Sigmoid colon (tissue), 7 donors: ENCODE data around the gene MPV17L2. TPM values are rescaled to one million over a fixed set of nuclear protein-coding genes. Genes with fewer than 3 reads are reported as not detected.

ENCODE experiments used
- DNase-seq: peaks from one replicate; pipeline ENCODE4 v3.0.0-alpha.2; 2019
- H3K27ac ChIP-seq, 4 donors: fragments of 200-600 bp; sonication (generic); one replicate each; pipeline ENCODE4 v1.5.1; 2016 to 2019; ENCODE audit warnings: mild to moderate bottlenecking in 1 of 4
- H3K27me3 ChIP-seq, 3 donors: fragments of 200-600 bp; sonication (generic); one replicate each; pipeline ENCODE4 v1.5.1; 2019; ENCODE audit warnings: mild to moderate bottlenecking in 1 of 3
- H3K36me3 ChIP-seq, 4 donors: fragments of 200-600 bp; sonication (generic); one replicate each; pipeline ENCODE4 v1.5.1; 2016 to 2019
- H3K4me1 ChIP-seq, 4 donors: fragments of 200-600 bp; sonication (generic); one replicate each; pipeline ENCODE4 v1.5.1; 2017 to 2019
- H3K4me3 ChIP-seq, 4 donors: fragments of 200-600 bp; sonication (generic); one replicate each; pipeline ENCODE4 v1.5.1; 2017 to 2019; ENCODE audit warnings: mild to moderate bottlenecking in 2 of 4, moderate library complexity in 1 of 4
- H3K9me3 ChIP-seq, 4 donors: fragments of 200-600 bp in 3 of 4; sonication (generic) in 3 of 4; one replicate each; pipeline versions ENCODE4 v1.5.1 to v1.6.1; 2013 to 2019
- EP300 ChIP-seq, 4 donors: sonication (generic); formaldehyde crosslinking; IDR thresholded peaks; one replicate each; pipeline ENCODE4 v1.6.1; 2017; ENCODE audit warnings: antibody characterized with exemption in 4 of 4
- POLR2A ChIP-seq, 2 donors: fragments of 450-650 bp; IDR thresholded peaks; one replicate each; pipeline ENCODE4 v1.6.1; 2016; ENCODE audit warnings: antibody characterized with exemption in 2 of 2, mild to moderate bottlenecking in 2 of 2, moderate library complexity in 2 of 2
- POLR2AphosphoS5 ChIP-seq, 4 donors: sonication (generic); formaldehyde crosslinking; IDR thresholded peaks; one replicate each; pipeline ENCODE4 v1.6.1; 2017; ENCODE audit warnings: antibody characterized with exemption in 4 of 4
- WGBS, 2 donors: extraction: QIAGEN DNeasy Blood & Tissue Kit; methylation state at CpG; one replicate each; pipeline ENCODE4 v1.1.7; 2013; 5-methylcytosine and 5-hydroxymethylcytosine counted together
- intact Hi-C: fragments of 100-400 bp; cut with DNase I; formaldehyde crosslinking; loops from one replicate; pipeline ENCODE4 v1.15.1; 2023
- polyA plus RNA-seq, 3 donors: library from polyadenylated mRNA; stranded (reverse); fragments of 200-250 nt; gene quantifications; one replicate each; pipeline ENCODE4 v1.2.3, GENCODE V29; 2013
- total RNA-seq, 4 donors: library from RNA; depleted of rRNA; stranded (reverse); fragments of >200 nt; gene quantifications; one replicate each; pipeline ENCODE4 v1.1.0, GENCODE V29; 2016
- TF ChIP-seq, protein P1 (sequence below), 4 experiments: fragments of 450-650 bp in 3 of 4; fragments of 200-600 bp in 1 of 4; IDR thresholded peaks; one replicate each; pipeline ENCODE4 v1.5.1; 2016 to 2019; ENCODE audit warnings: antibody characterized with exemption in 4 of 4, mild to moderate bottlenecking in 3 of 4, moderate library complexity in 2 of 4
- donor health status: healthy with polysubstance abuse.
- donor health status: Bipolar disorder and iron deficiency.
- donor health status: healthy.

The MPV17L2 gene
- total and polyA plus RNA-seq, 7 donors = 9.0 to 37.3 (median 18.9) TPM

- DNase-seq = no peak
- TF ChIP-seq POLR2AphosphoS5 (IDR thresholded peaks at IDR 0.05) (no peak), EP300 (IDR thresholded peaks at IDR 0.05) (no peak), POLR2A (IDR thresholded peaks at IDR 0.05) (no peak)
- TF ChIP-seq, protein P1, sequence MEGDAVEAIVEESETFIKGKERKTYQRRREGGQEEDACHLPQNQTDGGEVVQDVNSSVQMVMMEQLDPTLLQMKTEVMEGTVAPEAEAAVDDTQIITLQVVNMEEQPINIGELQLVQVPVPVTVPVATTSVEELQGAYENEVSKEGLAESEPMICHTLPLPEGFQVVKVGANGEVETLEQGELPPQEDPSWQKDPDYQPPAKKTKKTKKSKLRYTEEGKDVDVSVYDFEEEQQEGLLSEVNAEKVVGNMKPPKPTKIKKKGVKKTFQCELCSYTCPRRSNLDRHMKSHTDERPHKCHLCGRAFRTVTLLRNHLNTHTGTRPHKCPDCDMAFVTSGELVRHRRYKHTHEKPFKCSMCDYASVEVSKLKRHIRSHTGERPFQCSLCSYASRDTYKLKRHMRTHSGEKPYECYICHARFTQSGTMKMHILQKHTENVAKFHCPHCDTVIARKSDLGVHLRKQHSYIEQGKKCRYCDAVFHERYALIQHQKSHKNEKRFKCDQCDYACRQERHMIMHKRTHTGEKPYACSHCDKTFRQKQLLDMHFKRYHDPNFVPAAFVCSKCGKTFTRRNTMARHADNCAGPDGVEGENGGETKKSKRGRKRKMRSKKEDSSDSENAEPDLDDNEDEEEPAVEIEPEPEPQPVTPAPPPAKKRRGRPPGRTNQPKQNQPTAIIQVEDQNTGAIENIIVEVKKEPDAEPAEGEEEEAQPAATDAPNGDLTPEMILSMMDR (IDR thresholded peaks at IDR 0.05) = no peak
- WGBS, 2 donors = 94 to 96% methylated on average over 19 of the region's 19 CpGs
- no peaks in the 10 kb centered on the region for H3K27me3 ChIP-seq
- H3K36me3 ChIP-seq = peaks cover 8 to 41% (median 13%) of the 10 kb centered on the region in 4 donors
- no peak overlapping the region for H3K4me3 ChIP-seq
- intact Hi-C loops = no loop called here
- no peaks in the 10 kb centered on the region for H3K9me3 ChIP-seq
- no peak overlapping the region for H3K27ac ChIP-seq
- H3K4me1 ChIP-seq = no peaks in the 10 kb centered on the region
Measured at GRCh38 chr19:18145391-18145999, 47.5 kb upstream of the MPV17L2 start.

GRCh38 chr19:18147396-18147795, 45.6 kb upstream of the MPV17L2 start:
- no peak for TF ChIP-seq POLR2A (IDR thresholded peaks at IDR 0.05)
- TF ChIP-seq, protein P1 (IDR thresholded peaks at IDR 0.05) = no peak
- no peak for TF ChIP-seq POLR2AphosphoS5 (IDR thresholded peaks at IDR 0.05)
- TF ChIP-seq EP300 (IDR thresholded peaks at IDR 0.05) = no peak
- peaks cover 0 to 10% (median 8%) of the 10 kb centered on the region in 4 donors for H3K4me1 ChIP-seq
- peaks cover 8 to 35% (median 13%) of the 10 kb centered on the region in 4 donors for H3K36me3 ChIP-seq
- DNase-seq = no peak
- no peaks in the 10 kb centered on the region for H3K27me3 ChIP-seq
- intact Hi-C loops = no loop called here
- no peak overlapping the region for H3K4me3 ChIP-seq
- no peak overlapping the region for H3K27ac ChIP-seq
- 92 to 96% methylated on average over 13 of the region's 13 CpGs for WGBS, 2 donors
- no peaks in the 10 kb centered on the region for H3K9me3 ChIP-seq

GRCh38 chr19:18149596-18149975, 43.4 kb upstream of the MPV17L2 start:
- Histone ChIP-seq H3K4me3 (no peak overlapping the region), H3K4me1 (peaks cover 0 to 23% (median 20%) of the 10 kb centered on the region in 4 donors), H3K36me3 (peaks cover 3 to 20% (median 10%) of the 10 kb centered on the region in 4 donors), H3K27me3 (no peaks in the 10 kb centered on the region), H3K9me3 (no peaks in the 10 kb centered on the region), H3K27ac (no peak overlapping the region)
- TF ChIP-seq POLR2AphosphoS5 (IDR thresholded peaks at IDR 0.05) (no peak), EP300 (IDR thresholded peaks at IDR 0.05) (no peak), POLR2A (IDR thresholded peaks at IDR 0.05) (no peak)
- TF ChIP-seq, protein P1 (IDR thresholded peaks at IDR 0.05) = no peak
- intact Hi-C loops = no loop called here
- no peak for DNase-seq
- 85 to 90% methylated on average over 16 of the region's 16 CpGs for WGBS, 2 donors

DNA sequence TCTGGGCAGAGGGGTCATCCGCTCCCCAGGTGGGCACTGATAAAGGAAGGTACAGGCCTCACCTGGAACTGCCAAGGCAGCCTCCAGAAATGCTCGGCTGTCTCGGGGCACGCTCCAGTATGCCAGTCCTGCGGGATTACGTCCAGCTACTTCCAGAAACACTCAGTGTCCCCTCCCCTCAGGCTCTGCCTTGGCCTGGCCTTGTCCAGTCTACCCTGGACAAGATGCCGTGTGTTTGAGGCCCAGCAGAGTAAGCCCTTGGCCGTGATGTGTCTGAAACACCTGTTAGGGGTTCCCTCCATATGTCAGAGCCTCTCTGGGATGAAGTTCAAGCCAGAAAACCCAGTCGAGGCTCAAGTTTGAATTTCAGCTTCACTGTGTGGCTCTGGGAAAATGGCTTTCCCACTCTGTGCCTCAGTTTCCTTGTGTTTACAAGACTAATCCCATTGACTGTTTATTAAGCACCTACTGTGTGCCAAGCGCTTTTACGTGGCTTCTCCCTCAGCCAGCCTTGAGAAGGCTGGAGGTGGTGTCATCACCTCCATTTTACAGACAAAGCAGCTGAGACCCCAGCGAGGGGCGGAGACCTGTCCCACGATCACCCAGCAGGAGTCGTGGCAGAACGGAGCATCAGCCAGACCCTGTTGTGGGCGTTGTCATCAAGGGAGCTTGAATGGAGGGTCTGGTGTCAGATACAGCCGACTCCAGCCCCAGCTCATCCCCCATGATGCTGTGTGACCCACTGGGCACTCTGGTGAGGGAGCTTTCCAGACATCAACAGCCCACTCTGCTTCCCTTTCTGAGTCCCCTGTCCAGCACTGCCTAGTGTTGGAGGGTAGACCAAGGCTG, 42.0 kb upstream of the MPV17L2 start:
- Histone ChIP-seq H3K36me3 (peaks cover 0 to 12% (median 5%) of the 10 kb centered on the region in 4 donors), H3K27me3 (no peaks in the 10 kb centered on the region), H3K4me3 (no peak overlapping the region), H3K4me1 (peaks cover 0 to 35% (median 29%) of the 10 kb centered on the region in 4 donors), H3K9me3 (no peaks in the 10 kb centered on the region), H3K27ac (peak overlapping the region; percentile 87 to 98 (median 95))
- no peak for DNase-seq
- WGBS, 2 donors = 87 to 93% methylated on average over 18 of the region's 18 CpGs
- intact Hi-C loops = loop anchor here (2.0 to 5.0 kb wide), 2 partner anchors 41 to 74 kb away; partner anchors contain the start of gene MPV17L2
- TF ChIP-seq EP300 (IDR thresholded peaks at IDR 0.05) (no peak), POLR2A (IDR thresholded peaks at IDR 0.05) (no peak), POLR2AphosphoS5 (IDR thresholded peaks at IDR 0.05) (no peak)
- TF ChIP-seq, protein P1 (IDR thresholded peaks at IDR 0.05) = no peak
